ENCODE data around the gene GNL3L. TPM values are rescaled to one million over a fixed set of nuclear protein-coding genes. Genes with fewer than 3 reads are reported as not detected.
"Not testable (repeated sequence)": the region's sequence is repeated elsewhere in the genome, so short reads cannot be mapped to it uniquely, and the experiment has no call there.

Gene GNL3L
- total RNA-seq, 1 donor from 2014 or later: 52.9 TPM

- peaks cover 25% of the 10 kb centered on the region for H3K36me3 Mint-ChIP-seq (ENCODE audit: low read depth)
- no peaks in the 10 kb centered on the region for H3K4me1 Mint-ChIP-seq
- DNase-seq (ENCODE audit: low read depth, low spot score): no peak
- no peaks in the 10 kb centered on the region for H3K27me3 Mint-ChIP-seq (ENCODE audit: low read depth)
- no peak overlapping the region for H3K27ac Mint-ChIP-seq (ENCODE audit: unreplicated experiment)
- no peak for TF ChIP-seq CTCF (conservative IDR thresholded peaks at IDR 0.05)
- H3K4me3 Mint-ChIP-seq: no peak overlapping the region
- H3K9me3 Mint-ChIP-seq: peaks cover 2% of the 10 kb centered on the region
Measured at GRCh38 chrX:54540289-54540688, 10.3 kb downstream of the GNL3L start.

GRCh38 chrX:54542239-54542638 is 12.2 kb downstream of the GNL3L start:
- H3K4me3 Mint-ChIP-seq; H3K27ac Mint-ChIP-seq (ENCODE audit: unreplicated experiment); H3K9me3 Mint-ChIP-seq; DNase-seq (ENCODE audit: low read depth, low spot score); H3K27me3 Mint-ChIP-seq (ENCODE audit: low read depth); H3K4me1 Mint-ChIP-seq: not testable (repeated sequence)
- H3K36me3 Mint-ChIP-seq (ENCODE audit: low read depth): peaks cover 24% of the 10 kb centered on the region

GRCh38 chrX:54550821-54551220 is 20.8 kb downstream of the GNL3L start:
- H3K4me1 Mint-ChIP-seq: no peaks in the 10 kb centered on the region
- H3K9me3 Mint-ChIP-seq: peaks cover 5% of the 10 kb centered on the region
- H3K27me3 Mint-ChIP-seq (ENCODE audit: low read depth): no peaks in the 10 kb centered on the region
- H3K27ac Mint-ChIP-seq (ENCODE audit: unreplicated experiment): no peak overlapping the region
- no peak overlapping the region for H3K4me3 Mint-ChIP-seq
- peaks cover 28% of the 10 kb centered on the region for H3K36me3 Mint-ChIP-seq (ENCODE audit: low read depth)
- TF ChIP-seq CTCF (conservative IDR thresholded peaks at IDR 0.05): no peak
- no peak for DNase-seq (ENCODE audit: low read depth, low spot score)

- Mint-ChIP-seq H3K9me3 (peaks cover 5% of the 10 kb centered on the region), H3K36me3 (ENCODE audit: low read depth) (peaks cover 31% of the 10 kb centered on the region), H3K4me1 (no peaks in the 10 kb centered on the region), H3K27ac (ENCODE audit: unreplicated experiment) (no peak overlapping the region), H3K4me3 (no peak overlapping the region), H3K27me3 (ENCODE audit: low read depth) (no peaks in the 10 kb centered on the region)
- no peak for DNase-seq (ENCODE audit: low read depth, low spot score)
- TF ChIP-seq CTCF (conservative IDR thresholded peaks at IDR 0.05): no peak
Measured at GRCh38 chrX:54551801-54552200, 21.8 kb downstream of the GNL3L start.

- H3K36me3 Mint-ChIP-seq (ENCODE audit: low read depth): peaks cover 21% of the 10 kb centered on the region
- H3K27me3 Mint-ChIP-seq (ENCODE audit: low read depth); H3K9me3 Mint-ChIP-seq; H3K4me3 Mint-ChIP-seq; H3K4me1 Mint-ChIP-seq; H3K27ac Mint-ChIP-seq (ENCODE audit: unreplicated experiment); DNase-seq (ENCODE audit: low read depth, low spot score): not testable (repeated sequence)
Measured at GRCh38 chrX:54555006-54555405, 25.0 kb downstream of the GNL3L start.

- Mint-ChIP-seq H3K9me3 (no peaks in the 10 kb centered on the region), H3K4me1 (no peaks in the 10 kb centered on the region), H3K4me3 (no peak overlapping the region), H3K27ac (ENCODE audit: unreplicated experiment) (no peak overlapping the region), H3K27me3 (ENCODE audit: low read depth) (no peaks in the 10 kb centered on the region), H3K36me3 (ENCODE audit: low read depth) (peaks cover 22% of the 10 kb centered on the region)
- no peak for DNase-seq (ENCODE audit: low read depth, low spot score)
- TF ChIP-seq CTCF (conservative IDR thresholded peaks at IDR 0.05): no peak
Measured at GRCh38 chrX:54560411-54560810, 30.4 kb downstream of the GNL3L start.

- Mint-ChIP-seq H3K4me3 (no peak overlapping the region), H3K27ac (ENCODE audit: unreplicated experiment) (no peak overlapping the region), H3K36me3 (ENCODE audit: low read depth) (peaks cover 17% of the 10 kb centered on the region), H3K9me3 (no peaks in the 10 kb centered on the region), H3K27me3 (ENCODE audit: low read depth) (no peaks in the 10 kb centered on the region), H3K4me1 (no peaks in the 10 kb centered on the region)
- no peak for TF ChIP-seq CTCF (conservative IDR thresholded peaks at IDR 0.05)
- DNase-seq (ENCODE audit: low read depth, low spot score): no peak
Measured at GRCh38 chrX:54561622-54562021, 31.6 kb downstream of the GNL3L start.
